GM12875 (cell line): Measurements from ENCODE around the gene PHETA2.

Experiments
- H3K4me3 ChIP-seq: one replicate; pipeline ENCODE4 v1.5.1; 2011; ENCODE audit warnings: low read depth, low read length, control low read depth
- CTCF ChIP-seq: IDR thresholded peaks from 2 replicates; pipeline ENCODE4 v1.5.1; 2011; ENCODE audit warnings: low read depth, mild to moderate bottlenecking, control low read depth, inconsistent platforms, low read length, moderate library complexity, borderline replicate concordance; ENCODE audit not compliant: insufficient read depth

The PHETA2 gene

GRCh38 chr22:42076764-42077485 lies 2.9 kb downstream of the PHETA2 start:
- no peak for TF ChIP-seq CTCF

GRCh38 chr22:42077486-42078125 lies 3.6 kb downstream of the PHETA2 start:
- H3K4me3 ChIP-seq, result no peak overlapping the region

More at GRCh38 chr22:42076764-42077485, 2.9 kb downstream of the PHETA2 start:
- no peak overlapping the region for H3K4me3 ChIP-seq

GRCh38 chr22:42078469-42079318 lies 4.6 kb downstream of the PHETA2 start:
- TF ChIP-seq CTCF, result no peak
- peak overlapping the region; percentile 77 for H3K4me3 ChIP-seq

More at GRCh38 chr22:42077486-42078125, 3.6 kb downstream of the PHETA2 start:
- TF ChIP-seq CTCF, result no peak

- TF ChIP-seq CTCF, result no peak
- peak within 1 kb of the TSS; percentile 77 for H3K4me3 ChIP-seq
Observed at GRCh38 chr22:42079319-42080251, 5.5 kb downstream of the PHETA2 start, which contains the start of gene SMDT1. Gene SMDT1, plus strand, starts transcription at chr22:42079700. Its CDS starts 69 bp downstream, at chr22:42079769.

GRCh38 chr22:42080287-42080686 lies 6.2 kb downstream of the PHETA2 start:
- no peak for TF ChIP-seq CTCF
- H3K4me3 ChIP-seq, result peak overlapping the region; percentile 77

GRCh38 chr22:42083119-42083518 lies 9.1 kb downstream of the PHETA2 start:
- H3K4me3 ChIP-seq, result no peak overlapping the region
- no peak for TF ChIP-seq CTCF
